ENCODE measurements around the gene TAOK2. TPM values are rescaled to one million over a fixed set of nuclear protein-coding genes. Genes with fewer than 3 reads are reported as not detected.

Gene TAOK2
- total RNA-seq, 1 donor from 2014 or later: 31.9 TPM

DNA sequence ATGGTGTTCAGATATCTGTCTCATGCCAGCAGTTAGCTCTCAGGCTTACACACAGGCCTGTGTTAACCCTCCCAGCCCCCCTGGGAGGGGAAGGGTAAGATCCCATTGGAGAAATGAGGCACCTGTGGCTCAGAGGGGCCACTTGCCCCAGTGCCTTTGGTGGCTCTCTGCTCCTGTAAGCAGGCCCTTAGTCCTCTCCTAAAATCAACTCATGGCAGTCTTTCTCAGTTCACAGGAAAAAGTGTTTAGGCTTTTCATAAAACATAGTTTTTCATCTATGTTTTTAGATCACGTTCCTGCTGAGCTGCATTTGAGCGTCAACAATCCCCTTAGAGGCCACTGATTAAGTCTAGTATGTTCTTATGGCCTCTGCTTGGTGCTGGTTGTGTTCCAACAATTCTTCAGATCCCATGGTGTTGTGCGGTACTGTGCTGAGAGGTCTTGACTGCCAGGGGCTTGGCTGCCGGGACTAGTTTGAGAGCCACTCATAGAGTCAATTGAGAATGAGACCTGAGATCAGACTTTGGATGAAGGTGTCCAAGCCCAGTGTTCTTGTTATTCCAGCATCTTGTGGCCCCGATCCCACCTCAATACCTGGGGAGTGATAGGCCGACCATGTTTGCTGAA lies 10.6 kb downstream of the TAOK2 start:
- DNase-seq (ENCODE audit: low read depth): no peak
- TF ChIP-seq, protein P1, sequence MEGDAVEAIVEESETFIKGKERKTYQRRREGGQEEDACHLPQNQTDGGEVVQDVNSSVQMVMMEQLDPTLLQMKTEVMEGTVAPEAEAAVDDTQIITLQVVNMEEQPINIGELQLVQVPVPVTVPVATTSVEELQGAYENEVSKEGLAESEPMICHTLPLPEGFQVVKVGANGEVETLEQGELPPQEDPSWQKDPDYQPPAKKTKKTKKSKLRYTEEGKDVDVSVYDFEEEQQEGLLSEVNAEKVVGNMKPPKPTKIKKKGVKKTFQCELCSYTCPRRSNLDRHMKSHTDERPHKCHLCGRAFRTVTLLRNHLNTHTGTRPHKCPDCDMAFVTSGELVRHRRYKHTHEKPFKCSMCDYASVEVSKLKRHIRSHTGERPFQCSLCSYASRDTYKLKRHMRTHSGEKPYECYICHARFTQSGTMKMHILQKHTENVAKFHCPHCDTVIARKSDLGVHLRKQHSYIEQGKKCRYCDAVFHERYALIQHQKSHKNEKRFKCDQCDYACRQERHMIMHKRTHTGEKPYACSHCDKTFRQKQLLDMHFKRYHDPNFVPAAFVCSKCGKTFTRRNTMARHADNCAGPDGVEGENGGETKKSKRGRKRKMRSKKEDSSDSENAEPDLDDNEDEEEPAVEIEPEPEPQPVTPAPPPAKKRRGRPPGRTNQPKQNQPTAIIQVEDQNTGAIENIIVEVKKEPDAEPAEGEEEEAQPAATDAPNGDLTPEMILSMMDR (conservative IDR thresholded peaks at IDR 0.05; ENCODE audit: low read depth, low read length): no peak
- no peak overlapping the region for H3K4me3 ChIP-seq (ENCODE audit: low read depth, low read length)

DNA sequence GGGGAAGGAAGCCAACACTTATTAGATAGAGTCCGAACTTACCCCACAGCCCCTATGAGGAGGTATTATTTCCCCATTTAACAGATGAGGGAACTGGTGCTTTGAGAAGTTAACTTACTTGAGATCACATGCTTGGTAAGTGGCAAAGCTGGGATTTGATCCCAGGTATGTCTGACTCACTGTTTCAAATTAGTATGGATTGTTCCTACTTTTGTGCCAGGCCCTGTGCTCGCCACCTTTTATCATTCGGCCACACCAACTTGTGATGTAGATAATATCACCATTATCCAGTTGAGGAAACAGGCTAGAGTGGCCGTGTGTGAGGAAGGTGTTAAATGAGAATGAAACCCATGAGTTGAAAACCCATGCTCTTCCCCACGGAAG lies 11.1 kb downstream of the TAOK2 start:
- DNase-seq (ENCODE audit: low read depth): no peak
- TF ChIP-seq, protein P1 (conservative IDR thresholded peaks at IDR 0.05; ENCODE audit: low read depth, low read length): no peak
- no peak overlapping the region for H3K4me3 ChIP-seq (ENCODE audit: low read depth, low read length)

DNA sequence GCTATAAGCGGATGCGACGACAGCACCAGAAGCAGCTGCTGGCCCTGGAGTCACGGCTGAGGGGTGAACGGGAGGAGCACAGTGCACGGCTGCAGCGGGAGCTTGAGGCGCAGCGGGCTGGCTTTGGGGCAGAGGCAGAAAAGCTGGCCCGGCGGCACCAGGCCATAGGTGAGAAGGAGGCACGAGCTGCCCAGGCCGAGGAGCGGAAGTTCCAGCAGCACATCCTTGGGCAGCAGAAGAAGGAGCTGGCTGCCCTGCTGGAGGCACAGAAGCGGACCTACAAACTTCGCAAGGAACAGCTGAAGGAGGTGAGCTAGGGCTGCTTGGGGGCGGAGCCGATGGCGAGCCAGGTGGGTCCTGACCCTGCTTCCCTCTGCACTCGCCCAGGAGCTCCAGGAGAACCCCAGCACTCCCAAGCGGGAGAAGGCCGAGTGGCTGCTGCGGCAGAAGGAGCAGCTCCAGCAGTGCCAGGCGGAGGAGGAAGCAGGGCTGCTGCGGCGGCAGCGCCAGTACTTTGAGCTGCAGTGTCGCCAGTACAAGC lies 11.7 kb downstream of the TAOK2 start:
- DNase-seq (ENCODE audit: low read depth): no peak
- TF ChIP-seq, protein P1 (conservative IDR thresholded peaks at IDR 0.05; ENCODE audit: low read depth, low read length): no peak
- no peak overlapping the region for H3K4me3 ChIP-seq (ENCODE audit: low read depth, low read length)

DNA sequence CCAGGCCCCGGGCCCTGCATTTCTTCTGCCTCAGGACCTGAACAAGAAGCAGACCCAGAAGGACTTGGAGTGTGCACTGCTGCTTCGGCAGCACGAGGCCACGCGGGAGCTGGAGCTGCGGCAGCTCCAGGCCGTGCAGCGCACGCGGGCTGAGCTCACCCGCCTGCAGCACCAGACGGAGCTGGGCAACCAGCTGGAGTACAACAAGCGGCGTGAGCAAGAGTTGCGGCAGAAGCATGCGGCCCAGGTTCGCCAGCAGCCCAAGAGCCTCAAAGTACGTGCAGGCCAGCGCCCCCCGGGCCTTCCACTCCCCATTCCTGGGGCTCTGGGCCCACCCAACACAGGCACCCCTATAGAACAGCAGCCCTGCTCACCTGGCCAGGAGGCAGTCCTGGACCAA lies 12.6 kb downstream of the TAOK2 start:
- H3K4me3 ChIP-seq (ENCODE audit: low read depth, low read length): no peak overlapping the region
- TF ChIP-seq, protein P1 (conservative IDR thresholded peaks at IDR 0.05; ENCODE audit: low read depth, low read length): no peak

DNA sequence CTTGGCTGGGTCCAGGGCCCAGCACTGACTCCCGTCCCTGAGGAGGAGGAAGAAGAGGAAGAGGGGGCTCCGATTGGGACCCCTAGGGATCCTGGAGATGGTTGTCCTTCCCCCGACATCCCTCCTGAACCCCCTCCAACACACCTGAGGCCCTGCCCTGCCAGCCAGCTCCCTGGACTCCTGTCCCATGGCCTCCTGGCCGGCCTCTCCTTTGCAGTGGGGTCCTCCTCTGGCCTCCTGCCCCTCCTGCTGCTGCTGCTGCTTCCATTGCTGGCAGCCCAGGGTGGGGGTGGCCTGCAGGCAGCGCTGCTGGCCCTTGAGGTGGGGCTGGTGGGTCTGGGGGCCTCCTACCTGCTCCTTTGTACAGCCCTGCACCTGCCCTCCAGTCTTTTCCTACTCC lies 13.3 kb downstream of the TAOK2 start:
- H3K4me3 ChIP-seq (ENCODE audit: low read depth, low read length): no peak overlapping the region
- TF ChIP-seq, protein P1 (conservative IDR thresholded peaks at IDR 0.05; ENCODE audit: low read depth, low read length): no peak
- no peak for DNase-seq (ENCODE audit: low read depth)

More for the DNA sequence above, 12.6 kb downstream of the TAOK2 start:
- no peak for DNase-seq (ENCODE audit: low read depth)

DNA sequence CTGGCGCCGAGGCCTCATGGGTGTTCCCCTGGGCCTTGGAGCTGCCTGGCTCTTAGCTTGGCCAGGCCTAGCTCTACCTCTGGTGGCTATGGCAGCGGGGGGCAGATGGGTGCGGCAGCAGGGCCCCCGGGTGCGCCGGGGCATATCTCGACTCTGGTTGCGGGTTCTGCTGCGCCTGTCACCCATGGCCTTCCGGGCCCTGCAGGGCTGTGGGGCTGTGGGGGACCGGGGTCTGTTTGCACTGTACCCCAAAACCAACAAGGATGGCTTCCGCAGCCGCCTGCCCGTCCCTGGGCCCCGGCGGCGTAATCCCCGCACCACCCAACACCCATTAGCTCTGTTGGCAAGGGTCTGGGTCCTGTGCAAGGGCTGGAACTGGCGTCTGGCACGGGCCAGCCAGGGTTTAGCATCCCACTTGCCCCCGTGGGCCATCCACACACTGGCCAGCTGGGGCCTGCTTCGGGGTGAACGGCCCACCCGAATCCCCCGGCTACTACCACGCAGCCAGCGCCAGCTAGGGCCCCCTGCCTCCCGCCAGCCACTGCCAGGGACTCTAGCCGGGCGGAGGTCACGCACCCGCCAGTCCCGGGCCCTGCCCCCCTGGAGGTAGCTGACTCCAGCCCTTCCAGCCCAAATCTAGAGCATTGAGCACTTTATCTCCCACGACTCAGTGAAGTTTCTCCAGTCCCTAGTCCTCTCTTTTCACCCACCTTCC lies 13.9 kb downstream of the TAOK2 start:
- TF ChIP-seq, protein P1 (conservative IDR thresholded peaks at IDR 0.05; ENCODE audit: low read depth, low read length): no peak
- DNase-seq (ENCODE audit: low read depth): no peak
- no peak overlapping the region for H3K4me3 ChIP-seq (ENCODE audit: low read depth, low read length)
